NCI-H2196 (cell line): ENCODE results near the gene SP6.

Source experiments
- DNase-seq: peaks from one replicate; lab custom pipeline; 2025; ENCODE audit not compliant: unreplicated experiment; lab: John Stamatoyannopoulos, UW

The SP6 gene

GRCh38 chr17:47857551-47858455 is 6.8 kb upstream of the SP6 start:
- DNase-seq = no peak

GRCh38 chr17:47856830-47857229 is 5.9 kb upstream of the SP6 start:
- no peak for DNase-seq

- DNase-seq = no peak
Observed at GRCh38 chr17:47855737-47856136, 4.8 kb upstream of the SP6 start.

GRCh38 chr17:47853616-47854015 is 2.7 kb upstream of the SP6 start:
- DNase-seq = no peak

GRCh38 chr17:47852113-47852949 is 1.4 kb upstream of the SP6 start:
- DNase-seq = no peak

- no peak for DNase-seq
Observed at GRCh38 chr17:47851764-47852112, 775 bp upstream of the SP6 start.

GRCh38 chr17:47850373-47850691 is 631 bp downstream of the SP6 start:
- DNase-seq = no peak

- DNase-seq = no peak
Observed at GRCh38 chr17:47848198-47848513, 2.8 kb downstream of the SP6 start.

GRCh38 chr17:47847341-47848197 is 3.4 kb downstream of the SP6 start:
- DNase-seq = no peak

- no peak for DNase-seq
Observed at GRCh38 chr17:47846716-47847340, 4.1 kb downstream of the SP6 start.

- DNase-seq = no peak
Observed at GRCh38 chr17:47845716-47846075, 5.3 kb downstream of the SP6 start.

- no peak for DNase-seq
Observed at GRCh38 chr17:47844814-47845715, 5.9 kb downstream of the SP6 start.

GRCh38 chr17:47844227-47844626 is 6.7 kb downstream of the SP6 start:
- DNase-seq = peak; percentile 25

- no peak for DNase-seq
Observed at GRCh38 chr17:47843391-47843730, 7.6 kb downstream of the SP6 start.

- DNase-seq = no peak
Observed at GRCh38 chr17:47841488-47842291, 9.3 kb downstream of the SP6 start.

GRCh38 chr17:47840742-47841487 is 10.0 kb downstream of the SP6 start, which contains the start of gene SCRN2:
Gene SCRN2 (minus strand): TSS chr17:47841273. CDS start chr17:47840843, 430 bp downstream.
- DNase-seq = peak; percentile 93

GRCh38 chr17:47840001-47840741 is 10.8 kb downstream of the SP6 start:
- no peak for DNase-seq

GRCh38 chr17:47839071-47839470 is 11.9 kb downstream of the SP6 start:
- no peak for DNase-seq
